Skeletal muscle tissue (tissue), 5 donors: Measurements from ENCODE around the gene CAPZA1. TPM values are rescaled to one million over a fixed set of nuclear protein-coding genes. Genes with fewer than 3 reads are reported as not detected.

Experiments used
- H3K27ac ChIP-seq: one replicate; pipeline ENCODE4 v1.7.0; 2013; ENCODE audit warnings: mild to moderate bottlenecking, low read depth, low read length, inconsistent platforms
- H3K27me3 ChIP-seq, 3 donors: one replicate each; pipeline ENCODE4 v1.7.0; 2013; ENCODE audit warnings: low read length in 3 of 3; ENCODE audit not compliant: control insufficient read depth in 3 of 3, insufficient read depth in 3 of 3
- H3K36me3 ChIP-seq, 3 donors: one replicate each; pipeline ENCODE4 v1.7.0; 2013; ENCODE audit warnings: low read length in 3 of 3; ENCODE audit not compliant: control insufficient read depth in 3 of 3, insufficient read depth in 3 of 3
- H3K4me1 ChIP-seq, 3 donors: one replicate each; pipeline ENCODE4 v1.7.0; 2013; ENCODE audit warnings: low read length in 3 of 3, mild to moderate bottlenecking in 3 of 3; ENCODE audit not compliant: control insufficient read depth in 3 of 3, insufficient read depth in 3 of 3
- H3K4me3 ChIP-seq, 3 donors: one replicate each; pipeline ENCODE4 v1.7.0; 2013; ENCODE audit warnings: low read length in 3 of 3
- H3K9ac ChIP-seq, 3 donors: one replicate each; pipeline ENCODE4 v1.7.0; 2013; ENCODE audit warnings: low read length in 3 of 3, mild to moderate bottlenecking in 3 of 3, moderate library complexity in 2 of 3, low read depth in 1 of 3
- H3K9me3 ChIP-seq, 3 donors: one replicate each; pipeline ENCODE4 v1.7.0; 2013; ENCODE audit warnings: low read length in 3 of 3; ENCODE audit not compliant: control insufficient read depth in 3 of 3
- small RNA-seq: library from RNA; depleted of rRNA; stranded (forward); fragments of <200 nt; gene quantifications from one replicate; pipeline ENCODE3, GENCODE V24; 2014
- total RNA-seq: library from RNA; depleted of rRNA; stranded (reverse); fragments of >200 nt; gene quantifications from one replicate; pipeline ENCODE4 v1.2.3, GENCODE V29; 2014
- donor health status: Osteomylitis.

CAPZA1 gene
- total RNA-seq, 1 donor from 2014 or later, result 63.7 TPM

- H3K36me3 ChIP-seq, result no peaks in the 10 kb centered on the region
- peak overlapping the region in 1 of 3 donors; percentile 22 for H3K4me3 ChIP-seq
- no peak overlapping the region for H3K27ac ChIP-seq
- peak overlapping the region in 2 of 3 donors; percentile 38 to 40 for H3K9ac ChIP-seq
- no peaks in the 10 kb centered on the region for H3K9me3 ChIP-seq
- peaks cover 15 to 27% (median 15%) of the 10 kb centered on the region in 3 donors for H3K4me1 ChIP-seq
- peaks cover 2 to 13% (median 12%) of the 10 kb centered on the region in 3 donors for H3K27me3 ChIP-seq
Measured at GRCh38 chr1:112718691-112719418, 99.2 kb downstream of the CAPZA1 start.

- H3K27ac ChIP-seq, result no peak overlapping the region
- H3K9ac ChIP-seq, result no peak overlapping the region
- H3K4me3 ChIP-seq, result no peak overlapping the region
- H3K4me1 ChIP-seq, result peaks cover 10 to 19% (median 11%) of the 10 kb centered on the region in 3 donors
- no peaks in the 10 kb centered on the region for H3K36me3 ChIP-seq
- no peaks in the 10 kb centered on the region for H3K9me3 ChIP-seq
- H3K27me3 ChIP-seq, result peaks cover 2 to 15% (median 14%) of the 10 kb centered on the region in 3 donors
Measured at GRCh38 chr1:112719706-112720105, 100.1 kb downstream of the CAPZA1 start.

GRCh38 chr1:112720800-112721199, 101.2 kb downstream of the CAPZA1 start:
- no peaks in the 10 kb centered on the region for H3K9me3 ChIP-seq
- no peak overlapping the region for H3K27ac ChIP-seq
- H3K9ac ChIP-seq, result no peak overlapping the region
- no peaks in the 10 kb centered on the region for H3K36me3 ChIP-seq
- H3K27me3 ChIP-seq, result peaks cover 2 to 15% (median 14%) of the 10 kb centered on the region in 3 donors
- peaks cover 6 to 11% (median 7%) of the 10 kb centered on the region in 3 donors for H3K4me1 ChIP-seq
- H3K4me3 ChIP-seq, result no peak overlapping the region

Small RNA genes within 50 kb of the gene (small RNA-seq; reads per million reads assigned to genes)
- not detected for gene RNU7-70P

Other genes with a start within 250 kb of the CAPZA1 start
- 8.4 TPM for gene CTTNBP2NL, start 223.6 kb upstream of the CAPZA1 start, total RNA-seq
- gene WNT2B, start 110.9 kb upstream of the CAPZA1 start, total RNA-seq, result 6.3 TPM
- gene ST7L, start 691 bp upstream of the CAPZA1 start, total RNA-seq, result 21.9 TPM
- gene MOV10, start 54.8 kb downstream of the CAPZA1 start, total RNA-seq, result 27.7 TPM
- gene RHOC, start 87.3 kb downstream of the CAPZA1 start, total RNA-seq, result 196 TPM
- 1.0 TPM for gene PPM1J, start 95.5 kb downstream of the CAPZA1 start, total RNA-seq